Uterus (tissue), 4 donors: ENCODE results near the gene C1orf105. TPM values are rescaled to one million over a fixed set of nuclear protein-coding genes. Genes with fewer than 3 reads are reported as not detected.
A peak's percentile ranks its signal among the peaks of the same experiment; 100 is the strongest.

Source experiments
- DNase-seq, 2 donors: peaks; one replicate each; pipeline ENCODE4 v3.0.0-alpha.2; 2019 to 2020
- H3K27ac ChIP-seq, 2 donors: fragments of 200-600 bp; sonication (generic); 1 replicate in 1 of 2; 2 replicates in 1 of 2; pipeline ENCODE4 v1.5.1; 2016 to 2018
- H3K27me3 ChIP-seq, 2 donors: fragments of 200-600 bp; sonication (generic); one replicate each; pipeline ENCODE4 v1.5.1; 2018 to 2019; ENCODE audit warnings: control low read depth in 1 of 2
- H3K36me3 ChIP-seq, 2 donors: fragments of 200-600 bp; sonication (generic); one replicate each; pipeline ENCODE4 v1.5.1; 2019; ENCODE audit warnings: control low read depth in 1 of 2
- H3K4me1 ChIP-seq, 2 donors: fragments of 200-600 bp; sonication (generic); one replicate each; pipeline ENCODE4 v1.5.1; 2018 to 2019; ENCODE audit warnings: control low read depth in 1 of 2
- H3K4me3 ChIP-seq, 2 donors: fragments of 200-600 bp; sonication (generic); 1 replicate in 1 of 2; 2 replicates in 1 of 2; pipeline ENCODE4 v1.5.1; 2018 to 2019; ENCODE audit warnings: mild to moderate bottlenecking in 1 of 2
- H3K9me3 ChIP-seq, 2 donors: fragments of 200-600 bp; sonication (generic); one replicate each; pipeline ENCODE4 v1.5.1; 2019; ENCODE audit warnings: control low read depth in 1 of 2
- CTCF ChIP-seq, 4 experiments: fragments of 200-600 bp in 2 of 4; fragments of 450-650 bp in 2 of 4; sonication (generic) in 2 of 4; IDR thresholded peaks; one replicate each; pipeline ENCODE4 v1.5.1; 2016 to 2019; ENCODE audit warnings: antibody characterized with exemption in 4 of 4, mild to moderate bottlenecking in 2 of 4, moderate library complexity in 1 of 4
- POLR2A ChIP-seq, 2 donors: fragments of 450-650 bp; IDR thresholded peaks; one replicate each; pipeline ENCODE4 v1.6.1; 2016; ENCODE audit warnings: antibody characterized with exemption in 2 of 2, mild to moderate bottlenecking in 1 of 2, moderate library complexity in 1 of 2
- intact Hi-C: fragments of 100-400 bp; cut with DNase I; formaldehyde crosslinking; loops from one replicate; pipeline ENCODE4 v1.15.1; 2023; ENCODE audit warnings: low total_unique reads
- total RNA-seq, 4 donors: library from RNA; depleted of rRNA in 3 of 4; stranded (reverse); fragments of >200 nt in 3 of 4; gene quantifications; one replicate each; pipeline versions ENCODE4 v1.1.0 to v1.2.4, GENCODE V29; 2014 to 2023
- donor health status: DM: yes; HTN: yes; CAD: no.

The C1orf105 gene
- total RNA-seq, 4 donors from 2014 or later: not detected

- TF ChIP-seq POLR2A (IDR thresholded peaks at IDR 0.05): no peak
- no peak for TF ChIP-seq CTCF (IDR thresholded peaks at IDR 0.05)
- DNase-seq: no peak
- Histone ChIP-seq H3K9me3 (no peaks in the 10 kb centered on the region), H3K36me3 (no peaks in the 10 kb centered on the region), H3K4me1 (no peaks in the 10 kb centered on the region), H3K4me3 (no peak overlapping the region), H3K27me3 (no peaks in the 10 kb centered on the region), H3K27ac (no peak overlapping the region)
- intact Hi-C loops: no loop called here
These were observed 28.6 kb downstream of the C1orf105 start for GRCh38 chr1:172448995-172449584.

- no peaks in the 10 kb centered on the region for H3K4me1 ChIP-seq
- H3K27me3 ChIP-seq: no peaks in the 10 kb centered on the region
- H3K4me3 ChIP-seq: no peak overlapping the region
- no peak overlapping the region for H3K27ac ChIP-seq
- intact Hi-C loops: no loop called here
- H3K9me3 ChIP-seq: no peaks in the 10 kb centered on the region
- TF ChIP-seq POLR2A (IDR thresholded peaks at IDR 0.05) (no peak), CTCF (IDR thresholded peaks at IDR 0.05) (peak; percentile 59 to 74 (median 72))
- no peaks in the 10 kb centered on the region for H3K36me3 ChIP-seq
- peak in 1 of 2 donors; percentile 44 for DNase-seq
These were observed 29.4 kb downstream of the C1orf105 start for GRCh38 chr1:172449585-172450523.

- no peak for DNase-seq
- no peaks in the 10 kb centered on the region for H3K36me3 ChIP-seq
- no peak overlapping the region for H3K4me3 ChIP-seq
- no peaks in the 10 kb centered on the region for H3K27me3 ChIP-seq
- no peaks in the 10 kb centered on the region for H3K9me3 ChIP-seq
- no peaks in the 10 kb centered on the region for H3K4me1 ChIP-seq
- TF ChIP-seq CTCF (IDR thresholded peaks at IDR 0.05) (no peak), POLR2A (IDR thresholded peaks at IDR 0.05) (no peak)
- intact Hi-C loops: no loop called here
- H3K27ac ChIP-seq: no peak overlapping the region
These were observed 30.0 kb downstream of the C1orf105 start for GRCh38 chr1:172450524-172450885.

- no peak overlapping the region for H3K27ac ChIP-seq
- H3K4me1 ChIP-seq: no peaks in the 10 kb centered on the region
- intact Hi-C loops: no loop called here
- H3K36me3 ChIP-seq: no peaks in the 10 kb centered on the region
- DNase-seq: no peak
- H3K4me3 ChIP-seq: no peak overlapping the region
- H3K9me3 ChIP-seq: no peaks in the 10 kb centered on the region
- no peaks in the 10 kb centered on the region for H3K27me3 ChIP-seq
- TF ChIP-seq POLR2A (IDR thresholded peaks at IDR 0.05): no peak
- no peak for TF ChIP-seq CTCF (IDR thresholded peaks at IDR 0.05)
These were observed 30.5 kb downstream of the C1orf105 start for GRCh38 chr1:172451002-172451443.

GRCh38 chr1:172452536-172453152 is 32.2 kb downstream of the C1orf105 start:
- no peak for DNase-seq
- H3K27me3 ChIP-seq: no peaks in the 10 kb centered on the region
- H3K9me3 ChIP-seq: no peaks in the 10 kb centered on the region
- H3K4me1 ChIP-seq: no peaks in the 10 kb centered on the region
- no peaks in the 10 kb centered on the region for H3K36me3 ChIP-seq
- intact Hi-C loops: no loop called here
- H3K27ac ChIP-seq: no peak overlapping the region
- no peak overlapping the region for H3K4me3 ChIP-seq
- TF ChIP-seq POLR2A (IDR thresholded peaks at IDR 0.05) (no peak), CTCF (IDR thresholded peaks at IDR 0.05) (no peak)
